Measurements from ENCODE around the gene RAD52. TPM values are rescaled to one million over a fixed set of nuclear protein-coding genes. Genes with fewer than 3 reads are reported as not detected.

Gene RAD52
- polyA plus RNA-seq, 1 donor from 2014 or later, result 25.5 TPM

GRCh38 chr12:967641-968040, 18.1 kb upstream of the RAD52 start:
- Histone ChIP-seq H2AFZ (ENCODE audit: low read depth, low read length) (no peak overlapping the region), H3K36me3 (ENCODE audit: insufficient read depth, low read length) (no peaks in the 10 kb centered on the region), H3K79me2 (replicated peaks; ENCODE audit: insufficient read depth, low read length) (no peaks in the 10 kb centered on the region), H3K9me3 (ENCODE audit: low read length) (no peaks in the 10 kb centered on the region), H3F3A (ENCODE audit: insufficient read depth, low read length, poor library complexity, severe bottlenecking) (no peaks in the 10 kb centered on the region), H3K27ac (ENCODE audit: low read length) (no peak overlapping the region), H3K9me2 (ENCODE audit: insufficient read depth, low read length) (no peaks in the 10 kb centered on the region), H3K4me3 (ENCODE audit: low read length) (no peak overlapping the region), H4K20me1 (ENCODE audit: insufficient read depth) (no peaks in the 10 kb centered on the region), H3K4me2 (ENCODE audit: low read length) (no peak overlapping the region), H3K9ac (ENCODE audit: low read length) (no peak overlapping the region), H3K27me3 (ENCODE audit: insufficient read depth, low read depth, low read length) (no peaks in the 10 kb centered on the region)
- TF ChIP-seq EP300 (conservative IDR thresholded peaks at IDR 0.05; ENCODE audit: poor library complexity, severe bottlenecking) (no peak), MXI1 (conservative IDR thresholded peaks at IDR 0.05; ENCODE audit: poor library complexity, severe bottlenecking) (no peak), EZH2 (IDR thresholded peaks at IDR 0.05; ENCODE audit: borderline replicate concordance, insufficient read depth, low read length, poor library complexity, severe bottlenecking) (no peak), CTCF (IDR thresholded peaks at IDR 0.05; ENCODE audit: poor library complexity, severe bottlenecking) (no peak), SMC3 (conservative IDR thresholded peaks at IDR 0.05; ENCODE audit: poor library complexity) (no peak), TAF1 (IDR thresholded peaks at IDR 0.05; ENCODE audit: low read depth) (no peak), POLR2AphosphoS5 (IDR thresholded peaks at IDR 0.05) (no peak)
- TF ChIP-seq, protein P1, sequence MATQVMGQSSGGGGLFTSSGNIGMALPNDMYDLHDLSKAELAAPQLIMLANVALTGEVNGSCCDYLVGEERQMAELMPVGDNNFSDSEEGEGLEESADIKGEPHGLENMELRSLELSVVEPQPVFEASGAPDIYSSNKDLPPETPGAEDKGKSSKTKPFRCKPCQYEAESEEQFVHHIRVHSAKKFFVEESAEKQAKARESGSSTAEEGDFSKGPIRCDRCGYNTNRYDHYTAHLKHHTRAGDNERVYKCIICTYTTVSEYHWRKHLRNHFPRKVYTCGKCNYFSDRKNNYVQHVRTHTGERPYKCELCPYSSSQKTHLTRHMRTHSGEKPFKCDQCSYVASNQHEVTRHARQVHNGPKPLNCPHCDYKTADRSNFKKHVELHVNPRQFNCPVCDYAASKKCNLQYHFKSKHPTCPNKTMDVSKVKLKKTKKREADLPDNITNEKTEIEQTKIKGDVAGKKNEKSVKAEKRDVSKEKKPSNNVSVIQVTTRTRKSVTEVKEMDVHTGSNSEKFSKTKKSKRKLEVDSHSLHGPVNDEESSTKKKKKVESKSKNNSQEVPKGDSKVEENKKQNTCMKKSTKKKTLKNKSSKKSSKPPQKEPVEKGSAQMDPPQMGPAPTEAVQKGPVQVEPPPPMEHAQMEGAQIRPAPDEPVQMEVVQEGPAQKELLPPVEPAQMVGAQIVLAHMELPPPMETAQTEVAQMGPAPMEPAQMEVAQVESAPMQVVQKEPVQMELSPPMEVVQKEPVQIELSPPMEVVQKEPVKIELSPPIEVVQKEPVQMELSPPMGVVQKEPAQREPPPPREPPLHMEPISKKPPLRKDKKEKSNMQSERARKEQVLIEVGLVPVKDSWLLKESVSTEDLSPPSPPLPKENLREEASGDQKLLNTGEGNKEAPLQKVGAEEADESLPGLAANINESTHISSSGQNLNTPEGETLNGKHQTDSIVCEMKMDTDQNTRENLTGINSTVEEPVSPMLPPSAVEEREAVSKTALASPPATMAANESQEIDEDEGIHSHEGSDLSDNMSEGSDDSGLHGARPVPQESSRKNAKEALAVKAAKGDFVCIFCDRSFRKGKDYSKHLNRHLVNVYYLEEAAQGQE (IDR thresholded peaks at IDR 0.05; ENCODE audit: borderline replicate concordance), result no peak

DNA sequence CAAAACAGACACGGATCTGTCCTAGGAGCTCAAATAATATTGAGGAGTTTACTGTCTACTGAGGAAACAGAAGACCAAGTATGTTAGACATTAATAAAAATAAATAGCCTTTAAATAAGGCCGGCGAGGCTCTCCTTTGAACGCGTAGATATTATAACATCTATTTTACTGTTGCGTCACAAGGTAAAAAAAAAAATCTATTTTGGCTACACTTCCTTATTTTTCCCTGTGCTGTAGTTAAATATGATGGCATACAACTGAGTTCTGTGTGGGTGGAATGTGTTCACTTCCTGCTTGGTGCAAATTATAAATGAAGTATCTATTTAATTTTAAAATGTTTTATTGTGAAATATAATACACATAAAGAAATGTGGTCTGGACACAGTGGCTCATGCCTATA, 17.2 kb upstream of the RAD52 start:
- no peaks in the 10 kb centered on the region for H3K9me3 ChIP-seq (ENCODE audit: low read length)
- H3K9me2 ChIP-seq (ENCODE audit: insufficient read depth, low read length), result no peaks in the 10 kb centered on the region
- TF ChIP-seq TAF1 (IDR thresholded peaks at IDR 0.05; ENCODE audit: low read depth), result no peak
- no peak for TF ChIP-seq EP300 (conservative IDR thresholded peaks at IDR 0.05; ENCODE audit: poor library complexity, severe bottlenecking)
- TF ChIP-seq RAD21 (conservative IDR thresholded peaks at IDR 0.05), result no peak
- no peak for TF ChIP-seq POLR2AphosphoS5 (IDR thresholded peaks at IDR 0.05)
- TF ChIP-seq MXI1 (conservative IDR thresholded peaks at IDR 0.05; ENCODE audit: poor library complexity, severe bottlenecking), result no peak
- no peak for TF ChIP-seq CTCF (IDR thresholded peaks at IDR 0.05; ENCODE audit: poor library complexity, severe bottlenecking)
- TF ChIP-seq, protein P1 (IDR thresholded peaks at IDR 0.05; ENCODE audit: borderline replicate concordance), result no peak
- TF ChIP-seq SMC3 (conservative IDR thresholded peaks at IDR 0.05; ENCODE audit: poor library complexity), result no peak
- TF ChIP-seq EZH2 (IDR thresholded peaks at IDR 0.05; ENCODE audit: borderline replicate concordance, insufficient read depth, low read length, poor library complexity, severe bottlenecking), result no peak
- no peaks in the 10 kb centered on the region for H4K20me1 ChIP-seq (ENCODE audit: insufficient read depth)
- no peak overlapping the region for H3K9ac ChIP-seq (ENCODE audit: low read length)
- no peaks in the 10 kb centered on the region for H3K36me3 ChIP-seq (ENCODE audit: insufficient read depth, low read length)
- no peak overlapping the region for H2AFZ ChIP-seq (ENCODE audit: low read depth, low read length)
- H3K79me2 ChIP-seq (replicated peaks; ENCODE audit: insufficient read depth, low read length), result no peaks in the 10 kb centered on the region
- no peak overlapping the region for H3K4me2 ChIP-seq (ENCODE audit: low read length)
- H3K4me3 ChIP-seq (ENCODE audit: low read length), result no peak overlapping the region
- no peaks in the 10 kb centered on the region for H3F3A ChIP-seq (ENCODE audit: insufficient read depth, low read length, poor library complexity, severe bottlenecking)
- no peak overlapping the region for H3K27ac ChIP-seq (ENCODE audit: low read length)
- no peaks in the 10 kb centered on the region for H3K27me3 ChIP-seq (ENCODE audit: insufficient read depth, low read depth, low read length)

Data from neural cell (in vitro differentiated cells).